Panc1 (cell line): Measurements from ENCODE around the gene AAK1. TPM values are rescaled to one million over a fixed set of nuclear protein-coding genes. Genes with fewer than 3 reads are reported as not detected.

Source experiments
- ATAC-seq: fragments of 200-7000 bp; cut with Tn5 transposase; 2 replicates; pipeline ENCODE4 v1.9.1; 2020; ENCODE audit warnings: mild to moderate bottlenecking, moderate library complexity
- BruUV-seq: library from RNA; stranded (reverse); fragments of 400-500 nt; replicated peaks from 2 replicates; lab custom pipeline; 2021; lab: Mats Ljungman, UMichigan
- CTCF ChIA-PET: fragments of 300-600 bp; sonication (Branson Sonifier 250); formaldehyde crosslinking; loops from one replicate; lab custom pipeline; 2022; ENCODE audit warnings: antibody characterized with exemption; lab: Charles Lee
- POLR2A ChIA-PET: fragments of 300-600 bp; sonication (Branson Sonifier 250); formaldehyde crosslinking; loops from one replicate; lab custom pipeline; 2022; ENCODE audit warnings: antibody characterized with exemption; lab: Charles Lee
- DNase-seq: peaks from one replicate; pipeline ENCODE4 v3.0.0-alpha.2; 2010; ENCODE audit warnings: low read depth, low spot score
- H3K27ac ChIP-seq: 2 replicates; pipeline ENCODE4 v1.5.1; 2011; ENCODE audit warnings: mild to moderate bottlenecking, low read length, inconsistent platforms
- H3K27me3 ChIP-seq: fragments of 200-500 bp; sonication (Bioruptor generic); 2 replicates; pipeline ENCODE4 v1.6.0; 2014; ENCODE audit warnings: low read length, inconsistent platforms; ENCODE audit not compliant: control insufficient read depth, insufficient read depth
- H3K36me3 ChIP-seq: fragments of 200-500 bp; sonication (Bioruptor generic); 2 replicates; pipeline ENCODE4 v1.5.1; 2014; ENCODE audit warnings: inconsistent platforms, mild to moderate bottlenecking, low read length, moderate library complexity; ENCODE audit not compliant: control insufficient read depth, insufficient read depth
- H3K4me1 ChIP-seq: 2 replicates; pipeline ENCODE4 v1.5.1; 2011; ENCODE audit warnings: inconsistent platforms, mild to moderate bottlenecking, low read length, moderate library complexity; ENCODE audit not compliant: control insufficient read depth, insufficient read depth
- H3K4me3 ChIP-seq, 2 experiments: 2 replicates each; pipeline ENCODE4 v1.5.1; 2011 to 2012; ENCODE audit warnings: low read depth in 2 of 2, low read length in 2 of 2, mild to moderate bottlenecking in 2 of 2, inconsistent platforms in 1 of 2, moderate library complexity in 1 of 2
- H3K9me3 ChIP-seq: fragments of 200-500 bp; sonication (Bioruptor generic); 2 replicates; pipeline ENCODE4 v1.5.1; 2014; ENCODE audit warnings: low read depth, mild to moderate bottlenecking, inconsistent platforms, low read length, moderate library complexity; ENCODE audit not compliant: control insufficient read depth, insufficient read depth
- POLR2AphosphoS5 ChIP-seq: IDR thresholded peaks from 2 replicates; pipeline ENCODE4 v1.6.1; 2012; ENCODE audit warnings: mild to moderate bottlenecking, low read depth, low read length, moderate library complexity
- SIN3A ChIP-seq: IDR thresholded peaks from 2 replicates; pipeline ENCODE4 v1.6.1; 2012; ENCODE audit warnings: low read depth, mild to moderate bottlenecking, low read length, moderate library complexity, borderline replicate concordance; ENCODE audit not compliant: insufficient read depth
- TCF7L2 ChIP-seq: IDR thresholded peaks from 2 replicates; pipeline ENCODE4 v1.6.1; 2011; ENCODE audit warnings: mild to moderate bottlenecking, low read depth, low read length, inconsistent platforms
- in situ Hi-C: cut with HindIII; loops from 2 replicates; pipeline ENCODE4 v1.10.0; 2016; ENCODE audit warnings: low sequenced_read_pairs, low pct_unique_long_range_greater_than_20kb
- intact Hi-C: fragments of 100-400 bp; cut with micrococcal nuclease; formaldehyde crosslinking; loops from one replicate; pipeline ENCODE4 v1.10.0; 2022; ENCODE audit not compliant: unreplicated experiment
- total RNA-seq: library from RNA; stranded (reverse); gene quantifications from one replicate; pipeline ENCODE4 v1.2.1, GENCODE V29; 2021; ENCODE audit not compliant: unreplicated experiment
- TF ChIP-seq, protein P1 (sequence below), 2 experiments: IDR thresholded peaks; 2 replicates each; pipeline ENCODE4 v1.6.1; 2011 to 2012; ENCODE audit warnings: low read depth in 2 of 2, control low read depth in 1 of 2, low read length in 1 of 2, mild to moderate bottlenecking in 1 of 2, moderate library complexity in 1 of 2; ENCODE audit not compliant: insufficient read depth in 1 of 2
- TF ChIP-seq, protein P2 (sequence below): fragments of 450-650 bp; IDR thresholded peaks from 2 replicates; pipeline ENCODE4 v1.5.1; 2017; ENCODE audit warnings: mild to moderate bottlenecking

The AAK1 gene
- total RNA-seq, 1 experiment from 2014 or later: 123 TPM

DNA sequence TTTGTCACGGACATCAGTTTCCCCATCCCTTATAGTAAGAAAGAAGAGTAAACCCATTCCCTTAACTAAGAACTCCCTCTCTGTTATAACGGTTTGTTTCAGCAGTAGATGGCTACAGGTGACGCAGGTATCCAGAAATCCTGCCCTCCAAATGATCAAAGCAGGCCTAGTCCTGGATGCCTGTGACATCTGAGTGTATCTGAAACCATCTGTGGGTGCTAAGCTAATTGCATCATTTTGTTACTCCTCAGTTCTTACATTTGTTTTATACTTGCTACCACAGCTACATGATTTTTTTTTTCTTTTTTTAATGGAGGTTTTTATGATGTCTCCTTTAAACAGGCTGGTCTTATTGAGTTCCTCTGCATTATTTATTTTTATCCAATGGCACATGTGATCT, 55.1 kb downstream of the AAK1 start:
- ChIA-PET POLR2A (no interaction called here), CTCF (no interaction called here)
- Histone ChIP-seq H3K36me3 (no peaks in the 10 kb centered on the region), H3K27me3 (no peaks in the 10 kb centered on the region), H3K9me3 (no peaks in the 10 kb centered on the region), H3K4me1 (peaks cover 7% of the 10 kb centered on the region; the same call in 1 of the 2 replicates), H3K4me3 (no peak overlapping the region), H3K27ac (no peak overlapping the region)
- ATAC-seq: no peak
- BruUV-seq: no TSS peak
- in situ Hi-C loops (no loop called here), intact Hi-C loops (no loop called here)
- no peak for DNase-seq
- TF ChIP-seq, protein P1, sequence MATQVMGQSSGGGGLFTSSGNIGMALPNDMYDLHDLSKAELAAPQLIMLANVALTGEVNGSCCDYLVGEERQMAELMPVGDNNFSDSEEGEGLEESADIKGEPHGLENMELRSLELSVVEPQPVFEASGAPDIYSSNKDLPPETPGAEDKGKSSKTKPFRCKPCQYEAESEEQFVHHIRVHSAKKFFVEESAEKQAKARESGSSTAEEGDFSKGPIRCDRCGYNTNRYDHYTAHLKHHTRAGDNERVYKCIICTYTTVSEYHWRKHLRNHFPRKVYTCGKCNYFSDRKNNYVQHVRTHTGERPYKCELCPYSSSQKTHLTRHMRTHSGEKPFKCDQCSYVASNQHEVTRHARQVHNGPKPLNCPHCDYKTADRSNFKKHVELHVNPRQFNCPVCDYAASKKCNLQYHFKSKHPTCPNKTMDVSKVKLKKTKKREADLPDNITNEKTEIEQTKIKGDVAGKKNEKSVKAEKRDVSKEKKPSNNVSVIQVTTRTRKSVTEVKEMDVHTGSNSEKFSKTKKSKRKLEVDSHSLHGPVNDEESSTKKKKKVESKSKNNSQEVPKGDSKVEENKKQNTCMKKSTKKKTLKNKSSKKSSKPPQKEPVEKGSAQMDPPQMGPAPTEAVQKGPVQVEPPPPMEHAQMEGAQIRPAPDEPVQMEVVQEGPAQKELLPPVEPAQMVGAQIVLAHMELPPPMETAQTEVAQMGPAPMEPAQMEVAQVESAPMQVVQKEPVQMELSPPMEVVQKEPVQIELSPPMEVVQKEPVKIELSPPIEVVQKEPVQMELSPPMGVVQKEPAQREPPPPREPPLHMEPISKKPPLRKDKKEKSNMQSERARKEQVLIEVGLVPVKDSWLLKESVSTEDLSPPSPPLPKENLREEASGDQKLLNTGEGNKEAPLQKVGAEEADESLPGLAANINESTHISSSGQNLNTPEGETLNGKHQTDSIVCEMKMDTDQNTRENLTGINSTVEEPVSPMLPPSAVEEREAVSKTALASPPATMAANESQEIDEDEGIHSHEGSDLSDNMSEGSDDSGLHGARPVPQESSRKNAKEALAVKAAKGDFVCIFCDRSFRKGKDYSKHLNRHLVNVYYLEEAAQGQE (IDR thresholded peaks at IDR 0.05; ENCODE audit: insufficient read depth in 1 of 2, low read depth in 2 of 2, low read length in 1 of 2): no peak
- TF ChIP-seq POLR2AphosphoS5: no peak

DNA sequence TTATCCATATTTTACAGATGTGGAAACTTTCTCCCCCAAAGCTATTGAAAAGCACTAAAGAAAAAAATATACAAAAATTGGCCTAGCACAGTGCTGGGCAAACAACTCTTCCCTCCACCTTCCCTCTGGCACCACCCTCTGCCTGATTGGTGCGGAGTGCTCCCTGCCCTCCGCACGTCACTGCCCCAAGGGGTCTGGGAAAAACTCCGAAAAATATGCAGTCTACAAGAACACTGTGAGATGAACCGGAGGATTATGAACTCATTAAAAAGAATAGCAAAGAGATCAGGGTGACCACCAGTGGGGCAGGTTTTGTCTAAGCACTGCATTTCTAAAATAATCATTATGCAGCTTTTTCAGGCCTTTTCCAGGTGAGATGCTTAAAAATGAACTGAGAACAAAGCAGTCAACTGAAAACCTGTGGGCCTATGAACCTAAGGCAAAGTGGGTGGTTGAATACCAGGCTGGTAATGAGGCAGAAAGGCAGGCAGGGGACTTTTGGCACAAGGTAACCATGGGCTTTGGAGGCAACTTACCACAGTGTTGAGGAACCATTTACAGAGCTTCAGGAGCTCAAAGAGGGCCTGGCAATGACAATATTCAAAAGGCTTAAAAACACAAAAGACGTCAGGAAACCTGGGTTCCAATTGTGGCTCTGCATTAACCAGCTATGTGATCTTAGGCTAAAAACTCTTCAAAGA, 57.5 kb downstream of the AAK1 start:
- DNase-seq (no peak), ATAC-seq (no peak)
- ChIA-PET CTCF (no interaction called here), POLR2A (no interaction called here)
- in situ Hi-C loops (no loop called here), intact Hi-C loops (no loop called here)
- no peak overlapping the region for H3K4me3 ChIP-seq
- no peaks in the 10 kb centered on the region for H3K9me3 ChIP-seq
- H3K4me1 ChIP-seq: peaks cover 21% of the 10 kb centered on the region
- BruUV-seq: no TSS peak
- no peaks in the 10 kb centered on the region for H3K36me3 ChIP-seq
- TF ChIP-seq, protein P2, sequence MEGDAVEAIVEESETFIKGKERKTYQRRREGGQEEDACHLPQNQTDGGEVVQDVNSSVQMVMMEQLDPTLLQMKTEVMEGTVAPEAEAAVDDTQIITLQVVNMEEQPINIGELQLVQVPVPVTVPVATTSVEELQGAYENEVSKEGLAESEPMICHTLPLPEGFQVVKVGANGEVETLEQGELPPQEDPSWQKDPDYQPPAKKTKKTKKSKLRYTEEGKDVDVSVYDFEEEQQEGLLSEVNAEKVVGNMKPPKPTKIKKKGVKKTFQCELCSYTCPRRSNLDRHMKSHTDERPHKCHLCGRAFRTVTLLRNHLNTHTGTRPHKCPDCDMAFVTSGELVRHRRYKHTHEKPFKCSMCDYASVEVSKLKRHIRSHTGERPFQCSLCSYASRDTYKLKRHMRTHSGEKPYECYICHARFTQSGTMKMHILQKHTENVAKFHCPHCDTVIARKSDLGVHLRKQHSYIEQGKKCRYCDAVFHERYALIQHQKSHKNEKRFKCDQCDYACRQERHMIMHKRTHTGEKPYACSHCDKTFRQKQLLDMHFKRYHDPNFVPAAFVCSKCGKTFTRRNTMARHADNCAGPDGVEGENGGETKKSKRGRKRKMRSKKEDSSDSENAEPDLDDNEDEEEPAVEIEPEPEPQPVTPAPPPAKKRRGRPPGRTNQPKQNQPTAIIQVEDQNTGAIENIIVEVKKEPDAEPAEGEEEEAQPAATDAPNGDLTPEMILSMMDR: no peak
- TF ChIP-seq TCF7L2 (no peak), POLR2AphosphoS5 (no peak), SIN3A (no peak)
- TF ChIP-seq, protein P1 (IDR thresholded peaks at IDR 0.05; ENCODE audit: insufficient read depth in 1 of 2, low read depth in 2 of 2, low read length in 1 of 2): no peak
- no peaks in the 10 kb centered on the region for H3K27me3 ChIP-seq
- no peak overlapping the region for H3K27ac ChIP-seq
